ENCODE data around the gene SETD1B. TPM values are rescaled to one million over a fixed set of nuclear protein-coding genes. Genes with fewer than 3 reads are reported as not detected.

The SETD1B gene
- total RNA-seq, 1 donor = 5.8 TPM

GRCh38 chr12:121826318-121827150, 22.7 kb downstream of the SETD1B start:
- H2AFZ ChIP-seq (ENCODE audit: low read length) = no peak overlapping the region
- H3K27ac ChIP-seq (ENCODE audit: low read depth, low read length) = no peak overlapping the region
- H3K27me3 ChIP-seq (ENCODE audit: insufficient read depth, low read length) = no peaks in the 10 kb centered on the region
- DNase-seq (ENCODE audit: insufficient read length, low spot score, missing footprints) = peak; percentile 59
- H3K36me3 ChIP-seq (ENCODE audit: insufficient read depth, low read length) = peaks cover 71% of the 10 kb centered on the region
- H3K79me2 ChIP-seq (ENCODE audit: insufficient read depth, low read length) = peaks cover 6% of the 10 kb centered on the region
- no peak for TF ChIP-seq CTCF (IDR thresholded peaks at IDR 0.05; ENCODE audit: extremely low read depth, low read depth, low read length)
- H3K4me3 ChIP-seq (ENCODE audit: insufficient read depth, low read length) = no peak overlapping the region
- H3K4me1 ChIP-seq (ENCODE audit: insufficient read depth, low read length) = no peaks in the 10 kb centered on the region
- H3K9me3 ChIP-seq (ENCODE audit: low read depth, low read length) = no peaks in the 10 kb centered on the region
- H4K20me1 ChIP-seq (ENCODE audit: insufficient read depth, low read length) = peaks cover 21% of the 10 kb centered on the region
- H3K4me2 ChIP-seq (ENCODE audit: insufficient read depth, low read length) = no peak overlapping the region

GRCh38 chr12:121827351-121828099, 23.7 kb downstream of the SETD1B start:
- H4K20me1 ChIP-seq (ENCODE audit: insufficient read depth, low read length) = peaks cover 21% of the 10 kb centered on the region
- no peak overlapping the region for H3K27ac ChIP-seq (ENCODE audit: low read depth, low read length)
- DNase-seq (ENCODE audit: insufficient read length, low spot score, missing footprints) = peak; percentile 45
- peaks cover 73% of the 10 kb centered on the region for H3K36me3 ChIP-seq (ENCODE audit: insufficient read depth, low read length)
- H3K27me3 ChIP-seq (ENCODE audit: insufficient read depth, low read length) = no peaks in the 10 kb centered on the region
- H3K4me1 ChIP-seq (ENCODE audit: insufficient read depth, low read length) = no peaks in the 10 kb centered on the region
- no peak for TF ChIP-seq CTCF (IDR thresholded peaks at IDR 0.05; ENCODE audit: extremely low read depth, low read depth, low read length)
- H3K9me3 ChIP-seq (ENCODE audit: low read depth, low read length) = no peaks in the 10 kb centered on the region
- peaks cover 6% of the 10 kb centered on the region for H3K79me2 ChIP-seq (ENCODE audit: insufficient read depth, low read length)
- no peak overlapping the region for H3K4me2 ChIP-seq (ENCODE audit: insufficient read depth, low read length)
- no peak overlapping the region for H3K4me3 ChIP-seq (ENCODE audit: insufficient read depth, low read length)
- H2AFZ ChIP-seq (ENCODE audit: low read length) = no peak overlapping the region

GRCh38 chr12:121828306-121828705, 24.5 kb downstream of the SETD1B start:
- Histone ChIP-seq H3K36me3 (ENCODE audit: insufficient read depth, low read length) (peaks cover 69% of the 10 kb centered on the region), H3K9me3 (ENCODE audit: low read depth, low read length) (no peaks in the 10 kb centered on the region), H4K20me1 (ENCODE audit: insufficient read depth, low read length) (peaks cover 21% of the 10 kb centered on the region), H3K4me3 (ENCODE audit: insufficient read depth, low read length) (no peak overlapping the region), H3K79me2 (ENCODE audit: insufficient read depth, low read length) (peaks cover 6% of the 10 kb centered on the region), H2AFZ (ENCODE audit: low read length) (no peak overlapping the region), H3K4me1 (ENCODE audit: insufficient read depth, low read length) (no peaks in the 10 kb centered on the region), H3K27ac (ENCODE audit: low read depth, low read length) (no peak overlapping the region), H3K4me2 (ENCODE audit: insufficient read depth, low read length) (no peak overlapping the region), H3K27me3 (ENCODE audit: insufficient read depth, low read length) (no peaks in the 10 kb centered on the region)
- peak; percentile 69 for DNase-seq (ENCODE audit: insufficient read length, low spot score, missing footprints)
- no peak for TF ChIP-seq CTCF (IDR thresholded peaks at IDR 0.05; ENCODE audit: extremely low read depth, low read depth, low read length)

- peak; percentile 23 for DNase-seq (ENCODE audit: insufficient read length, low spot score, missing footprints)
- Histone ChIP-seq H3K4me1 (ENCODE audit: insufficient read depth, low read length) (no peaks in the 10 kb centered on the region), H3K27ac (ENCODE audit: low read depth, low read length) (no peak overlapping the region), H3K4me2 (ENCODE audit: insufficient read depth, low read length) (no peak overlapping the region), H3K36me3 (ENCODE audit: insufficient read depth, low read length) (peaks cover 64% of the 10 kb centered on the region), H3K9me3 (ENCODE audit: low read depth, low read length) (no peaks in the 10 kb centered on the region), H4K20me1 (ENCODE audit: insufficient read depth, low read length) (peaks cover 19% of the 10 kb centered on the region), H3K4me3 (ENCODE audit: insufficient read depth, low read length) (no peak overlapping the region), H2AFZ (ENCODE audit: low read length) (no peak overlapping the region), H3K27me3 (ENCODE audit: insufficient read depth, low read length) (no peaks in the 10 kb centered on the region), H3K79me2 (ENCODE audit: insufficient read depth, low read length) (peaks cover 2% of the 10 kb centered on the region)
- TF ChIP-seq CTCF (IDR thresholded peaks at IDR 0.05; ENCODE audit: extremely low read depth, low read depth, low read length) = no peak
Measured at GRCh38 chr12:121828826-121829225, 25.0 kb downstream of the SETD1B start.
